ENCODE data around the gene PTPRN2. TPM values are rescaled to one million over a fixed set of nuclear protein-coding genes. Genes with fewer than 3 reads are reported as not detected.

The PTPRN2 gene
- total RNA-seq, 1 experiment from 2014 or later = 0.16 TPM

- no peak for DNase-seq (ENCODE audit: low read depth, low spot score)
- in situ Hi-C loops (cut with HindIII; ENCODE audit: low pct_unique_long_range_greater_than_20kb, low sequenced_read_pairs) = no loop called here
Measured at GRCh38 chr7:158108646-158109293, 478.9 kb downstream of the PTPRN2 start.

- in situ Hi-C loops (cut with HindIII; ENCODE audit: low pct_unique_long_range_greater_than_20kb, low sequenced_read_pairs) = no loop called here
- no peak for DNase-seq (ENCODE audit: low read depth, low spot score)
Measured at GRCh38 chr7:158107806-158108205, 479.8 kb downstream of the PTPRN2 start.

GRCh38 chr7:158106272-158106671 lies 481.4 kb downstream of the PTPRN2 start:
- in situ Hi-C loops (cut with HindIII; ENCODE audit: low pct_unique_long_range_greater_than_20kb, low sequenced_read_pairs) = no loop called here
- DNase-seq (ENCODE audit: low read depth, low spot score) = no peak

- in situ Hi-C loops (cut with HindIII; ENCODE audit: low pct_unique_long_range_greater_than_20kb, low sequenced_read_pairs) = no loop called here
Measured at GRCh38 chr7:158103378-158103777, 484.2 kb downstream of the PTPRN2 start.

GRCh38 chr7:158102897-158103296 lies 484.7 kb downstream of the PTPRN2 start:
- DNase-seq (ENCODE audit: low read depth, low spot score) = no peak

More at GRCh38 chr7:158103378-158103777, 484.2 kb downstream of the PTPRN2 start:
- DNase-seq (ENCODE audit: low read depth, low spot score) = no peak

GRCh38 chr7:158101821-158102450 lies 485.7 kb downstream of the PTPRN2 start:
- in situ Hi-C loops (cut with HindIII; ENCODE audit: low pct_unique_long_range_greater_than_20kb, low sequenced_read_pairs) = no loop called here
- no peak for DNase-seq (ENCODE audit: low read depth, low spot score)

More at GRCh38 chr7:158102897-158103296, 484.7 kb downstream of the PTPRN2 start:
- in situ Hi-C loops (cut with HindIII; ENCODE audit: low pct_unique_long_range_greater_than_20kb, low sequenced_read_pairs) = no loop called here

- no peak for DNase-seq (ENCODE audit: low read depth, low spot score)
- in situ Hi-C loops (cut with HindIII; ENCODE audit: low pct_unique_long_range_greater_than_20kb, low sequenced_read_pairs) = no loop called here
Measured at GRCh38 chr7:158098125-158099030, 489.2 kb downstream of the PTPRN2 start.

DNA sequence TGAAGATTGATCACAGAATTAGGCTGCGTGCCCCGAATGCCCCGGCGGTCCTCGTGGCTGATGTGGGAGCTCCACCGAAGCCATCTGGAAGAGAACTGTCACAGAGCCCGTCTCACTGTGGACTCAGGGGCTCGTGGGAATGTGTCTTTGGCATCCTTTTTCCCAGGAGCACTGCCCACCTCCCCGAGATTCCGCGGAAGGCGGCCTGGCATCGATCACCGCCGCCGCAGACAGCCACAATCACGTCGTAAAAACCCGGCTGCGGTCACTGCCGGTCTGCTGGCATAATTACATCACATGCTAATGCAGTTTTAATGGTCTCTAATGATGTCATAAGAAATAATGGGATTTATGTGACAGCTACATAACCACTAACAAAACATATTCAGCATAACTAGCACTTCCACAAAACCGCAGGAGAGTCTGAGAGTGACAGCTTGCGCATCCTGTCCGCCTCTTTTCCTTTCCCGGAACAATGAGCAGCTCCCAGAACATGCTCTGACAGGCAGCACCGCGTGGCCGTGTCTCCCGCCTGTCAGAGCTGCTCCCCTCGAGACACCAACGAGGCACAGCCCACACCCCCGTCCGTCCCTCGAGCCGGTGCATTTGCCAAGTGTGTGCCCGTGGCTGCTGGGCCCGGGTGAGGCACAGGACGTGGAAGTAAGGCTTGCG lies 490.0 kb downstream of the PTPRN2 start:
- in situ Hi-C loops (cut with HindIII; ENCODE audit: low pct_unique_long_range_greater_than_20kb, low sequenced_read_pairs) = no loop called here
- DNase-seq (ENCODE audit: low read depth, low spot score) = no peak

DNA sequence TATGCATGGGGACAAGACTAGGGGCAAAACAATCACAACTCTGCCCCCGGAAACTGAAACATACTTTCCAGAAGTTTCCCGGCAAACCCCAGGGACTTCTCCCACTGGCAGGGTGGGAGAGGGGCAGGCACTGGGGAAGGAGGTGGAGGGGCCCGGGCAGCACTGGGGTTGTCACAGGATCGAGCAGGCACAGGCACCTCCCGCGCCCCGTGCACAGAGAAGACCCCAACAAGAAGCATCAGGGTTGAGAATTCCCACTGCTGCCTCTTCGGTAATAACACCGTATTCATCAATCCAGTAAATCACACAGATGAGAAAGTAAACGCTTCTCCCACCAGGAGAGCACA lies 490.5 kb downstream of the PTPRN2 start:
- no peak for DNase-seq (ENCODE audit: low read depth, low spot score)
- in situ Hi-C loops (cut with HindIII; ENCODE audit: low pct_unique_long_range_greater_than_20kb, low sequenced_read_pairs) = no loop called here

GRCh38 chr7:158096582-158096981 lies 491.0 kb downstream of the PTPRN2 start:
- in situ Hi-C loops (cut with HindIII; ENCODE audit: low pct_unique_long_range_greater_than_20kb, low sequenced_read_pairs) = no loop called here
- DNase-seq (ENCODE audit: low read depth, low spot score) = no peak

DNA sequence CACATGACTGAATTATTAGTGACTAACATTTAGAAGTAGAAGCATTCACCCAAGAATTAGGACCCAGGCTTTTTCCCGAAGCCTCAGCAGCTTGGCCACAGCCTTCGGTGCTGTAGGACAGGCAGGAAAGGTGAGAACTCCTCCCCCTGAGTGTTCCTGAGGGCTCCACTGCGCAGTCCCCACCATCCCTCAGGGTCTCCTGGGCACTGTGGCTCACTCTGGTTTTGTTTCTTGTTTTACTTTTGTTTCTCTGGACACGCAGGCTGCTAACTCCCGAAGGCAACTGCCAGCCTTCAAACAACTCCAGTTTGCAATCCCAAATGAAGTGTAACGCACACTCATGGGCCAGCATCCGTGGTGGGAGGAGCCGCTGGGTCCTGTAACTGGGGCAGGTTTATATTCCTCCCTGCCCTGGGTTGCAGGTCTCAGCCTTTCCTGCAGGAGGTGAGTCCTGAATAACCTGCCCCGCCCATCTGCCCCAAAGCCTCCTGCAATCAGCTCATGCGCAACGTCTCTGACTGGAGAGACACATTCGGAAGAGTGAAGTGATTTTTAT lies 492.9 kb downstream of the PTPRN2 start:
- no peak for DNase-seq (ENCODE audit: low read depth, low spot score)
- in situ Hi-C loops (cut with HindIII; ENCODE audit: low pct_unique_long_range_greater_than_20kb, low sequenced_read_pairs) = no loop called here

DNA sequence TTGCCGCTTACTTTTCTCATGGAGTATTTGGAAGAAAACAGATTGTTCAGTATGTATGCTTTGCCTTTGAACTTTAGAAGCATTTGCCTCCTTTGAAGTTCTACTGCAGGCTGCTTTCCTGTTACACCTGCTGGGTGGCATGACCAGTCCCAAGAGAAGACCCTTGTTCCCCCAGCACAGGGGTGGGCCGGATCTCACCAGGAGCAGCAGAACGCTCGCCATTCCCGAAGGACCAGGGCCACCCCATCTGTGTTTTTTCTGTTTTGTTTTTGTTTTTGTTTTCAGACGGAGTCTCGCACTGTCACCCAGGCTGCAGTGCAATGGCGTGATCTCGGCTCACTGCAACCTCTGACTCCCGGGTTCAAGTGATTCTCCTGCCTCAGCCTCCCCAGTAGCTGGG lies 493.6 kb downstream of the PTPRN2 start:
- in situ Hi-C loops (cut with HindIII; ENCODE audit: low pct_unique_long_range_greater_than_20kb, low sequenced_read_pairs) = no loop called here

DNA sequence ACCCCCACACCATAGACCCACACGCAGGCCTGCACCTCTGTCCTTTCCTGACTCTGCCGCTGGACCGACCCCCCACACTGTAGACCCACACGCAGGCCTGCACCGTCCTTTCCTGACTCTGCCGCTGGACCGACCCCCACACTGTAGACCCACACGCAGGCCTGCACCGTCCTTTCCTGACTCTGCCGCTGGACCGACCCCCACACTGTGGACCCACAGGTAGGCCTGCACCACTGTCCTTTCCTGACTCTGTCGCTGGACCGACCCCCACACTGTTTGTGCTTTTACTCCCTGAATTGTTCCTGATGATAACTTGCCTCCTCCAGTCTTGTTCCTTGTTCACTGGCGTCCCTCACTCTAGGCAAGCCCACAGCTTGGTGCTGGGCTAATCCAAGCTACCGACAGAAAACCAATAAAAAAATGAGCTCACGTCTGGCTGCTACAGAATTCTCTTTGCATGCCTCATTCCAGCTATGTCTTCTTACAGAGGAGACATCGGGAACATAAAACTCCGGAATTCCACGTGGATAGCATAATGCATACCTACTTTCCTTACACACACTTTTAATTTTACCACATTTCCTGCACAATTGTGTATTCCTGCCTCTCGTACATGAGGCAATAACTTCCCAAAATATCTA lies 494.3 kb downstream of the PTPRN2 start:
- in situ Hi-C loops (cut with HindIII; ENCODE audit: low pct_unique_long_range_greater_than_20kb, low sequenced_read_pairs) = no loop called here
- no peak for DNase-seq (ENCODE audit: low read depth, low spot score)

More for the DNA sequence above, 493.6 kb downstream of the PTPRN2 start:
- DNase-seq (ENCODE audit: low read depth, low spot score) = no peak

GRCh38 chr7:158087196-158087595 lies 500.4 kb downstream of the PTPRN2 start:
- in situ Hi-C loops (cut with HindIII; ENCODE audit: low pct_unique_long_range_greater_than_20kb, low sequenced_read_pairs) = no loop called here
- no peak for DNase-seq (ENCODE audit: low read depth, low spot score)

DNA sequence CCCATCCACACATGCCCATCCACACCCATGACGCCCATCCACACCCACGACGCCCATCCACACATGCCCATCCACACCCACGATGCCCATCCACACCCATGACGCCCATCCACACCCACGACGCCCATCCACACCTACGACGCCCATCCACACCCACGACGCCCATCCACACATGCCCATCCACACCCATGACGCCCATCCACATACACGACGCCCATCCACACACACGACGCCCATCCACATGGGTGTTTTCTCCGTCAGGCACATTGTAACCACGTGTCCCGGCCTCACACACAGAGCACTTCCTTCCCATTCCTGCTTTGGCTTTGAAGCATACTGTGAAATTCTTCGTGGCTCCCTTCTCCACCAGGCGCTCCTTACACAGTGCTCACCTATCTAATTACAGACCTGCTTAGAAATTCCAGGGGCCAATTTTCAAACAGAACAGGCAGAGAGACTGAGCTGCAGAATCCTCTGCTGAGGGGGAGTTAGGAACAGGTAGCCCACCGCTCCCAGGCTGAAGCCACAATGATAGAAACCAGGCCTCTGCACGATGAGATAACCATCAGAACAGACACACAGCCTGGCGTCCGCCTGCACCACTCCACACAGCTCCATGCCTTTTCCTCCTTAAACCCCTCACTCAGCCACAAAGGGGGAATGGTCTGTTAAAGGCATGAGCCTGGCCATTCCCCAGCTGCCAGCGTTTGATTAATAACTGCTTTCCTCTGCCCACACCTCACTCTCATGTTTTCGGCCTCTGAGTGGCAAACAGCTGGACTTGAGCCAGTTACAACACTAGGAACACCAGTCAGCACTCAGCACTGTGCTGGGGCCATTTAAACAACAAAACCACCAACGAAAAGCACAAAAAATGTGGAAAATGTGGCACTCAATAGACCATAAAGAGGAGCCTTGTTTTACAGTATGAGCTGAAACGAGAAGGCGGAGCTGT lies 501.6 kb downstream of the PTPRN2 start:
- DNase-seq (ENCODE audit: low read depth, low spot score) = no peak

GRCh38 chr7:158084555-158084954 lies 503.1 kb downstream of the PTPRN2 start:
- in situ Hi-C loops (cut with HindIII; ENCODE audit: low pct_unique_long_range_greater_than_20kb, low sequenced_read_pairs) = no loop called here
- DNase-seq (ENCODE audit: low read depth, low spot score) = no peak

More for the DNA sequence above, 501.6 kb downstream of the PTPRN2 start:
- in situ Hi-C loops (cut with HindIII; ENCODE audit: low pct_unique_long_range_greater_than_20kb, low sequenced_read_pairs) = no loop called here

Data from SK-MEL-5 (cell line).